ENCODE results near the gene WDR27. TPM values are rescaled to one million over a fixed set of nuclear protein-coding genes. Genes with fewer than 3 reads are reported as not detected.
"Not testable (repeated sequence)": the region's sequence is repeated elsewhere in the genome, so short reads cannot be mapped to it uniquely, and the experiment has no call there.

The WDR27 gene
- total RNA-seq, 1 experiment from 2014 or later: 18.7 TPM

DNA sequence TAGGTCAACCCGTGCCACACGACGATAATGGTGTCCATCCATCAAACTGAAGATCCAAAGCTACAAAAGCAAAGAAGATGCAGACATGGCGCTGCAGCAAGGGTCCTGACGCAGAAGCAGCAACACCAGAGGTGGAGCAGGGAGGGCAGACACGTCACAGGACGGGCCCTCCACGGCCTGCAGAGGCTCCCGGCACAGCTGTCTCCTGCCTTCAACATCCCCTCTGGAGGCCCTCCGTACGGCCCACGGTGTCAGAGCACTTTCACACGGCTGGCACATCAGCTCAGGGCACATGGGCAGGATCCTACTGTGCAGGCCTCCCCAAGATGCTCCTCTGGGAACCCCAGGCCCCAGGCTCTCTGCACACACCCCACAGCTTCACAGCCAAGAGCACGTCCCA is 37.6 kb downstream of the WDR27 start:
- DNase-seq (ENCODE audit: low read depth): no peak

DNA sequence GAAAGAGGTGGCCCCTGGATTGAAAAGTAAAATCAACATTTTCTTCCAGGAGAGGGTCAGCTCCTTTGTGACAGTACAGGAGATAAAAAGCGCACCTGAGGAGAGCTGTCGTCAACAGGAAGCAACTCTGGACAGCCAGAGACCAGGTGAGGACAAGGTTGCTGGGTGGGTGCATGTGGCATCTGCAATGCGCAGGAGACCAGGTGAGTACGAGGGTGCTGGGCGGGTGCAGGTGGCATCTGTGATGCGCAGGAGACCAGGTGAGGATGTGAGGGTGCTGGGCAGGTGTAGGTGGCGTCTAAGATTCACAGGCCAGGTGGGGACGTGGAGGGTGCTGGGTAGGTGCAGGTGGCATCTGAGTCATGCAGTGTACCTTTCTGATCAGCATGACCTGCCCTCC is 38.4 kb downstream of the WDR27 start:
- DNase-seq (ENCODE audit: low read depth): no peak

DNA sequence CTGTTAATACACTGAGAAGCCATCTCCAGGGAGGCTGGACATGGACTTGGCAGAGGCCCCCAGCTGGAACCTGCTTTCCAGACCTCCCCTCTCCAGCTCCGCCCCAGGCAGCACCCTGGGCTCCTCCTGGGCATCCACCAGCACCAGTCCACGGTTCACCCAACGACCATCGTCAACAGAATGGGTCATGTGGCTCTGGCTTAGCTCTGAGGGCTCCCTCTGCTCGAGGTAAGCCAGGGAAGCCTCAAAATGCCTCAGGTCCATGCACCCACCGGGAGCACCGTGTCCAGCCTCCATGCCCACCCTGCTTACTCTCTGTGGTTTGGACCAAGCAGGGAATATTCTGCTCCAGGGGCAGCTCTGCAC is 40.5 kb downstream of the WDR27 start:
- no peak for DNase-seq (ENCODE audit: low read depth)

DNA sequence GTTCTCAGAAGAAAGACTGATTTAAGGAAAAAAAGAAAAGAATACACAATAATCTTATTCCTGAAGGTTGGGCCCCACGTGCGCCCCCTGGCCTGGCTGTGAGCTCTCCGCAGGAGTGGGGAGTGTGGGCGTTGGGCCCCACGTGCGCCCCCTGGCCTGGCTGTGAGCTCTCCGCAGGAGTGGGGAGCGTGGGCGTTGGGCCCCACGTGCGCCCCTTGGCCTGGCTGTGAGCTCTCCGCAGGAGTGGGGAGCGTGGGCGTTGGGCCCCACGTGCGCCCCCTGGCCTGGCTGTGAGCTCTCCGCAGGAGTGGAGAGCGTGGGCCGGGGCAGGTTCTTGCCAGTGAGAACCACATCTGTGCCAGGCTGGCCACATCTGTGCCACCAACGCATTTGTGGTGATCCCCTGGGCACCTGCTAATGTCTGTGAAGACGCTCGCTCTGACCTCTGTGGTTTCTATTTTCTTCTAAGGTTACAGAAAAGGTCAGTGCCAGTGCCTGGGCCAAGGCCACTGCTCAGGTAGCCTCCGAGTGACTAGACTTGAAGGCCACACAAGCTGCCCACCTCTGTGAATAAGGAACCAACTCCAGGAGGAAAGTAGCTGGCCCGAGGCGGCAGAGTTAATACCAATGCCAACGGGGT is 41.0 kb downstream of the WDR27 start:
- DNase-seq (ENCODE audit: low read depth): no peak

DNA sequence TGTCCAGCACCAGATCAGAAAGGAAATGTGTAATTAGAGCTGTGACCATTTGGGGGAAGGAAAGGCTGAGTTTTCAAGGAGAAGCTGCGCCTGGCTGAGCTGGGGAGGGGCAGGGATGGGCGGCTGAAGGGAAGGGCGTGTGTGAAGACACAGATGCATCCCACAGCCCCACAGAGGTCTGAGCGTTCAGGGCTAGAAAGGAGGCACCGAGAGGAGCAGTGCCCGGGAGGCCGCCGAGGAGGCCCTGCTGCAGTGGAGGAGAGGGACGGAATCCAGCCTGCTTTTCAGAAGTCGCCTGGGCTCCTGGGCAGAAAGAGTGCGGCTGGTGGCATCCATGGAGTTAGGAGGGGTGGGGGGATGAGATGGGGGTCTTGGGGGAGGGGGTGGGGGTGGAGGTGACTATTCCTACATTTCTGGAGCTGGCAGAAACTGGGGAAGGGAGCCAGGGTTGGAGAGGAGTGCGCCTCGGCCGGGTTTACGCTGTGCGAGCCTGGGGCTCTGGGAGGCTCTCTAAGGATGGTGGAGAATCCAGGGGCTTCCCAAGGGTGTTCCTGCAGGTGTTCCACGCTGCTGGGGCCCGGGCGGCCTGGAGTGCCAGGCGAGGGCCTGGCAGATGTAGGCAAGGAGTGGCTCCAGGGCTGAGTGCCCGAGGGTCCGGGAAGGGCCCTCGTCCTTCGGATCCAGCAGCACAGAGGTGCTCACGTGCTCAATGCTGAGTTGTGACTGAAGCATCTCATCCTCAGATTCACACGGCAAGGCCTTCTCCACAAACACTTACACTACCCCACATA is 41.8 kb downstream of the WDR27 start:
- DNase-seq (ENCODE audit: low read depth): peak; percentile 27

DNA sequence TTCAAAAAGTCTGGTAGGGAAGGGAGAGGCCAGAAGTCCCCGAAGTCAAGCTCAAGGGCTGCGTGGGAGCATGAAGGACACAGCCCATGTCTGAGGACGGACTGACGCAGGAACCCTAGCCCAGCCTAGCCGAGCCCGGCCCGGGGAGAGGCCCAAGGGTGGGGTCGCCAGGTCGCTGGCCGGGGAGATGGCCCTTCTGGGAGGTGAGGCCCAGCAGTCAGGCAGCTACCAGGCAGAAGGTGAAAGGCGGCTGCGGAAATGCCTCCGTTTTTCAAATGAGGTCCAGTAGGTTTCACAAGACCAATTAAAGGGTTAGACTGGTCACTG is 44.6 kb downstream of the WDR27 start:
- DNase-seq (ENCODE audit: low read depth): no peak

DNA sequence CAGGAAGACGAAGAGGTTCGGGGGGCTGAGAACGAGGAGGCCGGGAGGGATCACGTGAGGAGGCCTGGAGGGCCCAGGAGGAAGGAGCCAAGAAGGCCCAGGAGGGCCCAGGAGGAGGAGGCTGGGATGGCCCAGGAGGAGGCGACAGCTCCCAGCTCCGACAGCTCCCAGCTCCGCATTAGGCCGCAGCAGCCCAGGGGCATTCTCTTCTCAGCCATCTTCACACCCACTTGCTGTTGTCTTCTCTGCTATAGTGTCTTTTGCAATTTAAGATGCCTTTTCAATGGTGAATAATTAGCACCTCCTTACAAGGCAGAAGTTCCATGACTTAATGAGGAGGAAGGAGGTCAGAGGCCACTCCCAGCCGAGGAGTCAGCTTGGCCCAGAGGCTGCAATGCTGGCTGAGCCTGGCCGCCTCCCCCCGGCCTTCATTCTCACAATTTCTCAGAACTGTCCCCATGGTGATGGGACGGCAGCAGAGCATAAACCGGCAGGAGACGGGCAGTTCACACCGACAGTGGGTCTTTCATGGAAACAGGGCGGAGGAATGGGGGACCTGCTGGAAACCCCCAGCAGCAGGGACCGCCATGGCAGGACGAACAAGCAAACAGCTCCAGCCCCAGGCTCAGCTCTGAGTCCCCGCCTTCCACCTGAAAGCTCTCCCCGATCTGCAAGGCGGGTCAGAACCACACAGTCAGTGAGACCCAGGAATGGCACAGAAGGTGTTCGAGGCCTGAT is 45.1 kb downstream of the WDR27 start:
- no peak for DNase-seq (ENCODE audit: low read depth)

DNA sequence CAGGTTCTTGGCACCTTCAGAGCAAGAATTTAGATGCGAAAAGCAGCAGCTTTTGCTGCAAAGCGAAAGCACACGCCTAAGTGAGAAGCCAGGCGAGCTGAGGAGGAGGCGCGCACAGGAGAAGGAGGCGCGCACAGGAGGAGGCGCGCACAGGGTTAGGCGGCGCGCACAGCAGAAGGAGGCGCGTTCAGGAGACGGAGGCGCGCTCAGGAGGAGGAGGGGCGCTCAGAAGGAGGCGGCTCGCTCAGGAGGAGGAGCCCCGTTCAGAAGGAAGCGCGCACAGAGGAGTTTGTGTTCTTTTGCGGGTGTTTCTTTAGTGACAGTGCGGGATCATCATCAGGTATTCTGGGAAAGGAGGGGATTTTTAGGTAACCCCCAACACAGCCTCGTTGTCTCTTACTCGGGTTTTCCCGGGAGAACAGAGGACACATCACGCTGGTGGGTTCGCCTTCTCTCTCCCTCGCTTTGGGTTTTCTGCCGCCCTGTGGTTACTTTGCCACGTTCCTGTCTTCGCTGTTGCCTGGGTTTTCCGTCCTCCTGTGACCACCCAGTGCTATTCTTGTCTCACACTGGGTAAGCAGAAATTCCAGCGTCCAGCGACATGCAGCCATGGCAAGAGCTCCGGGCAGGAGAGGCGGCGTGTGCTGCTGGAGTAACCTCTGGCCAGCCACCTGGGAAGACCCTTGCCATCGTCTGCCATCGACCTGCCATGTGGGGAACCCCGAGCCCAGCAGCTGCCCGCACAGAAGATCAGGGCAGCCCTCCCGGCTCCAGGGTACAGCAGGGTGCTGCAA is 47.0 kb downstream of the WDR27 start:
- DNase-seq (ENCODE audit: low read depth): no peak

DNA sequence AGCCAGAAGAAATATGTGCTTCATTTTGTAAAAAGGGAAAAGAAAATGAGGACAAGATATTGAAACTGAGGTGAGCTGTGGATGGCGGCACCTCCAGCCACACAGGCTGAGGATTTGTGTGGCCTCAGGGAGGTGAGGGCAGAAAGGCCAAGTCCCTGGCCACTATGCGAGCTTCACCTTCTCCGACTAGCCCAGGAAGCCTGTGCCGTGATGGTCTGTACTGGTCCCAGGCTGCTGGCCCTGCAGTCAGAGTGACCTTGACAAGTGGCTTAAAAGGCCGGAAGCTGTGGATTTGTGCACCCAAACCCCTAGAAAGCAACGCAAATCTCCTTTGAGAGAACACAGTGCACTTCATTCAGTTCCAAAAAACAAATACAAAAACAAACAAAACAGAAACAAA is 48.1 kb downstream of the WDR27 start:
- no peak for DNase-seq (ENCODE audit: low read depth)

DNA sequence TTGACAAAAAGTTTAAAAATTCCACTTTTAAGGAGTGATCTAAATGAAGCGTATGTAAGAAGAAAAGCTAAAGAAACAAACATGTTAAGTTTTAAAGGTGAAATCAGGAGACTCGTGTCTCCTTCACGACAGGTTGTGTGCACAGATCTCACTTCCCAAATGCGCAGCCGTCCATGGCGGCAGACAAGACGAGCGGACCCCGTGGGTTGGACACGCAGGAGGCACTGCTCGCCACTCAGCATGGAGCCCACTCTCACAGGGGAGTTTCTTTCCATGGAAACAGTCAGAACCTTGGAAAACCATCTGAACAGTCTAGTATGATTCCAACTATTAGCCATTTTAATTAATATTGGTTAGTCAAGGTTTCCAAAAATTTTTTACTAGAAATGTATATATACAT is 48.9 kb downstream of the WDR27 start:
- no peak for DNase-seq (ENCODE audit: low read depth)

DNA sequence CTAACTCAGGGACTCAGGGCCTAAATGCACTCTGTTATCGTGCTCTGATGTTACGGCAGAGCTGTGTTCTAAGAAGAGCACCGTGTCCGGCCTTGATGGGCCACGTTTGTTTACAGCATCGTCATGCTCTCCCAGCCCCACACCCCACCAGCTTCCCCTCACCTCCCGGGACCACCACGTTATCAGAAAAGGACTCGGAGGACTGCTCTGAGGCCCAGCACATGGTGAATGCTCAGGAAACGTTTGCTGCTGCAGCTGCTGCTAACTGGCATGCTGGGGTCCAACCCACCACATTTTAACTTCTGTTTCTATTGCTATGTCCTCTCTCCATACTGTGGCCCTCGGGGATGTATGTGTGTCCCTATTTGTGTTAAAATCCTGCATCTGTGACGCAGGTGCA is 50.3 kb downstream of the WDR27 start:
- DNase-seq (ENCODE audit: low read depth): no peak

DNA sequence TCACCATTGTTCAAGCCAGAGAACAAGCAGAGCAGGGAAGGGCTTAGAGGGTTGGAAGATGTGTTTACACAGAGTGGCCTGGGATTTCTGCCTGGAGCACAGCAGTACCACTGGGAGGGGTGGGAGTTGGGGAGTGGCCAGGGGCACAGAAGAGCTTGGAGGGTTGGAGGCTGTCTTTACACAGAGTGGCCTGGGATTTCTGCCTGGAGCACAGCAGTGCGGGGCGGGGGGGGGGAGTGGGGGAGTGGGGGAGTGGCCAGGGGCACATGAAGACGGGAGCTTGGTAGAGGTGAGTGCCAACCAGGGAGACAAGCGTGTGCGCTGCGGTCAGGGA is 50.9 kb downstream of the WDR27 start:
- no peak for DNase-seq (ENCODE audit: low read depth)

DNA sequence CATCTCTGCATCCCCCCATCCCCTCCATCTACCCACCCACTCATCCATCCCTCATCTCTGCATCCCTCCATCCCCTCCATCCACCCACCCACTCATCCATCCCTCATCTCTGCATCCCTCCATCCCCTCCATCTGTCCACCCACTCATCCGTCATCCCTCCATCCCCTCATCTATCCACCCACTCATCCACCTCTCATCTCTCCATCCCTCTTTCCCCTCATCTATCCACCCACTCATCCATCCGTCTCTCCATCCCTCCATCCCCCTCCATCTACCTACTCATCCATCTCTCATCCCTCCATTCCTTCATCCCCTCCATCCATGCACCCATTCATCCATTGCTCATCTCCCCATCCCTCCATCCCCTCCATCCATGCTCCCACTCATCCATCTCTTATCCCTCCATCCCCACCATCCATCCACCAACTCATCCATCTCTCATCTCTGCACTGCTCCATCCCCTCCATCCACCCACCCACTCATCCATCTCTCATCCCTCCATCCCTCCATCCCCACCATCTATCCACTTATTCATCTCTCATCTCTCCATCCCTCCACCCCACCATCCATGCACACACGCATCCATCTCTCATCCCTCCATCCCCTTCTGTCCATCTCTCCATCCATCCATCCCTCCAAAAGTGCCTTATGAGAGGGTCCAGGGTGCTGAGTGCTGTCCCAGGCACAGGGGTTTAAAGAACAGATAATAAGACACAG is 51.4 kb downstream of the WDR27 start:
- no peak for DNase-seq (ENCODE audit: low read depth)

DNA sequence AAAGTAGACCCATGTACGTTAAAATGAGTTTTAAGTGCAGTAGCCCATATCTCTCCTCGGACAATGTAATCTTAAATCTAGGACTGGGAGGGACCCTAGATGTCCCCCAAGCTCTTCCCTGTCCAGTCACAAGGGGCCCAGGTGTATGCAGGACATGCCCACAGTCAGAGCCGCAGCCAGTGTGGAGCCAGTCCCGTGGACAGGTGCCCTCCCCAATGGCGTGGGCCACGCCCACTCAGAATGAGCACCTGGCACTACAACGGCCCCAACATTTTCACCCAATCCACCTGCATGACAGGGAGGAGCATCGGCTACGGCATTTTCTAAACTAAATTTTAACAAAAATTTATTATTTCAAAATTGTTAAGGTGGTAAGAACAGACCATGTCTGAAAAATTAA is 53.2 kb downstream of the WDR27 start:
- DNase-seq (ENCODE audit: low read depth): no peak

DNA sequence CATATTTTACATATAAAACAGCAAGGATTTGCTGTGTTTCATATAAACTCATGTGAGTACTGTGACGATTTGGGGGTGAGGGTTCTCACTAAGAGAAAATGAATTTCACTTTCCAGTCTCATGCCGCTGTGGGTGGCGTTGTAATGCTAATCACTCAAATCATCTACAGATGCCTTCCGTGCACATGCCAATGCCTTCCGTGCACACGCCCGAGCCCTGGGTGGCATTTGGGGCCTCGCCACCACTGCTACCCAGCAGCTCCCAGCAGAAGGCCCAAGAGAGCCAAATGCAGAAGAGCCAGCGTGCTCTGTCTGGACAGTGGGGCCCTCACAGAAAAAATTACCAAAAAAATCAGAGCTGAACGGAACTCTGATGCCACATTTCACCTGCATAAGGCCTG is 53.7 kb downstream of the WDR27 start:
- DNase-seq (ENCODE audit: low read depth): no peak

DNA sequence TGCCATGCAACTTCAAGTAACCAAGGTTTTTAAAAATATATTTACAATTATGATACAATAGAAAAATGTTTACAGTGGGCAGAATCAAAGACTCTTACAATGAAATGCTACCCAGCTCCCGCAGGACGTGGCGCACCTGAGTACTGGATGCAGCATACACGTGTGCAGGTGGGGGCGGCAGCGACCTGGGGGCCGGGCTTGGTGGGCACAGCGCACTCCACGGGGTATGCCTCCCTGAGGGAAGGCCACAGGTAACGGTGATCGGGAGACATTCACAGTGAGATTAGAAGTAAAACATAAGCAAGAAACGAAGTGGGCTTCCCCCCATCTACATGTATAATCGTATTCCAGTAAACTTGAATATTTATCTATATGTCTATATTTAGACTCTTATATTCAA is 54.2 kb downstream of the WDR27 start:
- DNase-seq (ENCODE audit: low read depth): no peak

DNA sequence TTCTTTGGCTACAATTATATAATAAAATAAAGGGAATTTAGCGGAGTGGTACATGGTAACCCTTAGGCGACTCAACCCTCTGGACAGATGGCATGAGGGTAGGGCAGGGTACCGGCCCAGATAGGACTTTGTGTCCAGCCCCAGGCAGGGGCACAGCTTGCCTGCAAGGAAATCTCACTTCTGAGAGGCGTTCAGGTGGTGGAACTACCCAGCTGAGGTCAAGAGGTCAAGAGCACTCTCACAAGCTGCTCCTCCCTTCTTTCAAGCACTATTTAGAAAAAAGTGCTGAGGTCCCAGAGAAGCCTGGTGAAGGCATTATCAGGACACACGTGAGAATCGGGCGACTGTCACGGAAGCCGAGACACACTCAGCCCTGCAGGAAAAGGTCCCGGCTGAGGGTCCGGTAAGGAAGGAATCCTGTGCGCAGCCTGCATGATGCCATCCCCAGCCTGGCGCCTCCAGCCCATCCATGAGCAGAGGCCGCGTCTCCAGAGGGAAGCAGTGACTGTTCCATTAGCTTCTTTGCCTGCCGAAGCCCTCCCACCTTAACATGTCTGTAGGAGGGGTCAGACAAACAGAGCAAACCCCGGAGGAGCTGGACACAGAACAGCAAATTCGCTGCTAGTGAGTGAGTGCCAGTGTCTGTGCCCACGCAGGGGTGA is 54.8 kb downstream of the WDR27 start:
- DNase-seq (ENCODE audit: low read depth): no peak

DNA sequence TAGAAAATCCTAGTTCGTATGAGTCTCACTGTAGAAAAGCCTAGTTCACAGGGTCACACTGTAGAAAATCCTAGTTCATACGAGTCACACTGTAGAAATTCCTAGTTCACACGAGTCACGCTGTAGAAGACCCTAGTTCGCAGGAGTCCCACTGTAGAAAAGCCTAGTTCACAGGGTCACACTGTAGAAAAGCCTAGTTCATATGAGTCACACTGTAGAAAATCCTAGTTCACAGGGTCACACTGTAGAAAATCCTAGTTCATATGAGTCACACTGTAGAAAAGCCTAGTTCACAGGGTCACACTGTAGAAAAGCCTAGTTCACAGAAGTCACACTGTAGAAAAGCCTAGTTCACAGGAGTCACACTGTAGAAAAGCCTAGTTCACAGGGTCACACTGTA is 56.4 kb downstream of the WDR27 start:
- not testable (repeated sequence) for DNase-seq (ENCODE audit: low read depth)

DNA sequence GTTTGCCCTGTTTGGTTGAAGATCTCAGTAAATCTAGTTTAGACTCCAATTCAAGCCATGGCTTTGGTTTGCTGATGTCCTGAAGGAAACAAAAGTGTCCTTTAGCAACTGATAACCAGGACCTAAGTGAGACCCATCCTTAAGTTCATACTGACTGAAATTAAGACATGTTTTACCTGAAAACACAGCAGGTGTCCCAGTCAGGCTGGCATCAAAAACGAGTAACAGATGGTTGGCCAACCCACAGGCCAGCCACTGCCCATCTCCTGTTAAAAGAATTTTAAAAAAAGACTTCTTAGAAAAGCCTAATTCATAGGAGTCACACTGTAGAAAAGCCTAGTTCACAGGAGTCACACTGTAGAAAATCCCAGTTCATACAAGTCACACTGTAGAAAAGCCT is 58.3 kb downstream of the WDR27 start:
- DNase-seq (ENCODE audit: low read depth): no peak

DNA sequence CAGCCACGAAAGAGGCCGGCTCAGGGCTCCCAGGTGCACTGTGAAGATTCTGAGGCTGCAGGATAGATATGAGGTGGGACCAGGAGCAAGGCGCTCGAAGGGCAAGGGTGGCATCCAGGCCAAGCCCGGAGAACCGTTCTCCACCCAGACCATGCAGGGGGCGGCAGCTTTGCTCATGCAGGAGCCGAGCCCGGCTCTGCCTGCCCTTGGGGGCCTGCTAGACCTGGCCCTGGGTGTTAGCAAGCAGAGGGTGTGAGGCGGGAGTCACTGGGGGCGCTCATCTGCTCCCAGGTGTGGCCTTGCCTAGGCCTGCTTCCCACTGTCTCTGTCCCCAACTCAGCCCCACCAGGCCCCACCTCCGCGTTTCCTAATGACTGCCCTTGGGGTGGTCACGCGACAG is 59.4 kb downstream of the WDR27 start:
- DNase-seq (ENCODE audit: low read depth): no peak

Measured in HT1080 (cell line).